Dedifferentiated amniotic fluid mesenchymal stem cell (primary cell): Measurements from ENCODE around the gene ZNF420.
"Not testable (repeated sequence)": the region's sequence is repeated elsewhere in the genome, so short reads cannot be mapped to it uniquely, and the experiment has no call there.

Experiments
- DNase-seq: peaks from one replicate; pipeline ENCODE4 v3.0.0-alpha.2; 2016; ENCODE audit errors: extremely low spot score

Gene ZNF420

DNA sequence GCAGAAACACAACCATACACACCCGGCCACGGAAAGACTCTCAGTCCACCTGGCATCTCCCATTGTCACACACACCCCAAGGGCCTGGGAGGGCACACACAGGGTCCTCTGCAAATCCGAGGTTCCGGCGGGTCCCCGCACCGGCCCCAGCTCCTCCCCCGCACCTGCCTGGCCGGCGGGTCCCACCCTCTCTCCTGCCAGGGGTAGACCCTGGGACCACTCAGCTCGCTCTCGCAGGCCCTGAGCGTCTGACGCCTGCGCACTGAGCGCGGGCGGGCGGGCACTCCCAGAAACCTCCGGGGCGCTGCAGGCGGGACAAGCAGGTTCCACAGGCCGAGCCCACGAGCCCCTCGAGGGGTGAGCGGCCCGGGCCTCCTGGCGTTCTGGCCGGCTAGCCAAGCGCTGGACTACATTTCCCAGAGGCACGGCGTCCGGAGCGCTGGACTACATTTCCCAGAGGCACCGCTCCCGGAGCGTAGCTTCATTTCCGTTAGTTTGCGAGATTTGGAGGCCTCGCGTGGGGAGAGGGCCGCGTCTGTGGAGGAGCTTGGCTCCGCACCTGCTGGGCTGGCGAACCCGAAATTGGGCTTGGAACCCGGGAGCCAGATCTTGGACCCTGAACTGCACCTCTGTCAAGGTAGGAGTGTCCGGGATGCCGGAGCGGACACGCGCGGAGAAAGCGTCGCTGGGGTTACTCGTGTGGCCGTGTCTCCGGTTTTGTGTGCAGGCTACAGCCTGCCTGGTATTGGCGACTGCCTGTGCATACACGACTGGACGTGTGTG, at the start of gene ZNF420:
Gene ZNF420 (plus strand): TSS at position 500 of the 783 bp plus-strand sequence. CDS start 10,686 bp downstream, outside the sequence.
- DNase-seq = peak; percentile 95

DNA sequence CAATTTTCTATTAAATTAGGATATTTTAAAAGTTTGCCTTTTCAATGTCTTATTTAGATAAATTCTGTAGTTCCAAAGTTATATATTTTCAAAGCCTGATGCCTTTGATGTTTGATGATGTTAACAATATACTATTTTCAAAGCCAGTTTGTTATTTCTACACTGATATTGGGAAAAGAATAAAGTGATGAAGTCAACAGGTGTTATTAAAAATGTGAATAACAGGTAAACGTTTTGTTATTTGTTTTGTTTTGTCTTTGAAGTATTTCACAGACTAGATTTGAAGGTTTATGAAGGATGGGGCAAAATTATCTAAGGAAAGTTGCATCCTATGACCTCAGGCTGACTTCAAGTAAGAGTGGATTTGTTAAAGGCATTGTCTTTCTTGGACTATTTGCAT, 33.1 kb upstream of the ZNF420 start:
- DNase-seq = no peak

DNA sequence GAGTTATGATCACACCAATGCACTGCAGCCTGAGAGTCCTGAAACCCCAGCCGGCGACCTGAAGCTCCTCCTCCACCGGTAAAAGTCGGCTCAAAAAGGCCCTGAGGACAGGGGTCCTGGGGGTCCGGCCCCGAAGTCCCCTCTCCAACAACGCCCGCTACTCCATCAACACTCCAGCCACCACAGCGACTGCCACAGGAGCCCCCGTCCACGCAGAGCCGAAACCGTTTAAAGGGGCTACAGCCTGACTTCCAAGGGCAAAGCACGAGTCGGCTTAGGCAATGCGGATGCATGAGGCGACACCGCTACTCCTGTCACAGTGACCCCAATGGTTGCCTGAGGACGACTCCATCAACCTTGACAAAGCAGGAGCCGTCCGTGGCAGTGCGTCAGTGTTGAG, 22.9 kb upstream of the ZNF420 start:
- DNase-seq = no peak

DNA sequence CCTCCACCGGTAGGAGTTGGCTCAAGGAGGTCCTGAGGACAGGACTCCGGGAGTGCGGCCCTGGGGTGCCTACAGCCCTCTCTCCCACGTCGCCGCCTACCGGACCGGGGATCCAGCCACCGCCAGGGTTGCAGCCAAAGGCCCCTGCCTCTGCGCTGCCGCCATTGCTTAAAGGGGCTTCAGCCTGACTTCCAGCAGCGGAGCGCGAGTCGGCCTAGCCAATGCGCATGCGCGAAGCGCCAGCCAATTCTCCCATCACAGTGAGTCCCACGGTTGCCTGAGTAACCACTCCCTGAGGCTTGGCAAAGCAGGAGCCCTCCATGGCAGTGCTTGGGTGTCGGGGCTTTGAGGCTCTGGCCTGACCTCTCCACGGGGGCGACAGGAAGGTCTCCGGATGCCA, 21.5 kb upstream of the ZNF420 start:
- DNase-seq = no peak

DNA sequence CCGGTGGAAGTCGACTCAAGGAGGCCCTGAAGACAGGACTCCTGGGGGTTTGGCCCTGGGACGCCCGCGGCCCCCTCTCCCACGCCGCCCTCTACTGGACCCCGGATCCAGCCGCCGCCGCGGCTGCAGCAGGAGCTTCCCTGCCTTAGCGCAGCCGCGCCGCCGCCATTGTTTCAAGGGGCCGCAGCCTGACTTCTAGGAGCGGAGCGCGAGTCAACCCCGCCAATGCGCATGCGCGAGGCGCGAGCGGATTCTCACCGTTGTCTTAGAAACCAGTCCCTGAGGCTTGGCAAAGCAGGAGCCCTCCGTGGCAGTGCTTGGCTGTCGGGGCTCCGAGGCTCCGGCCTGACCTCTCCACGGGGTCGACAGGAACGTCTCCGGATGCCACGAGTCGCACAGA, 19.1 kb upstream of the ZNF420 start:
- no peak for DNase-seq

DNA sequence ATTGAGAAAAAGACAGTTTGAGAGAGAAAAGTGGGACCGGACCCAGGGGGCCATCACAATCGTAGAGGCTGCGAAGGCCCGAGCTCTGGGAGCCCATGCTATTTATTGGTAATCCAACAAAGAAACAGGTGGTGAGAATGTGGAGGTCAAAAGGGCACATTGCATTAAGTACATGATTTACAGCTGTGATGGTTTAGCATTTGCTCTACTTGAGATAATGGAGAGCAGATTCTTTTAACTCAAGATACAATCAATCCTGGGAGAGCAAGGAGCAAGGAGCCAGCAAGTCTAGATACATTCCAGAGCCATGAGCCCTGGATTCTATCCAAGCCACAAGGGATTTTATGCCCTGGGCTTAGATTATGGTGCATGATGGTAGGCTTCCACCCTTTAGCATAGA, 13.3 kb upstream of the ZNF420 start:
- DNase-seq = not testable (repeated sequence)

DNA sequence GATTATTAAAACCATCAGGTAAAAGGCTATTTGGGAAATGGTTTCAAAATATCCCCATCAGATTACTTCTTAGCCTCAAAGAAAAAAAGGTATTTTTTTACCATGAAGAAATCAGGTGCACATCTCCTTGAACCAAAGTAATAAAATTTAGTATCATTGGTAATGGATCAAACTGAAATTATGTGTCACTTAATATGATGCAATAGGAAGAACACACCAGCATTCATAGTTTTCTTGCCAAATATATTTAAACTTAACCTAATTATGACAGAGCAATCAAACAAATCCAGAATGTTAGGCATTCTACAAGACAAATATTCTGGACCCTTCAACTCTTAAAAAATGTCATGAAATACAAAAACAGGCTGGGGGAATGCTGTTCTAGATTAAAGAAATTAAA, 4.1 kb upstream of the ZNF420 start:
- DNase-seq = no peak

DNA sequence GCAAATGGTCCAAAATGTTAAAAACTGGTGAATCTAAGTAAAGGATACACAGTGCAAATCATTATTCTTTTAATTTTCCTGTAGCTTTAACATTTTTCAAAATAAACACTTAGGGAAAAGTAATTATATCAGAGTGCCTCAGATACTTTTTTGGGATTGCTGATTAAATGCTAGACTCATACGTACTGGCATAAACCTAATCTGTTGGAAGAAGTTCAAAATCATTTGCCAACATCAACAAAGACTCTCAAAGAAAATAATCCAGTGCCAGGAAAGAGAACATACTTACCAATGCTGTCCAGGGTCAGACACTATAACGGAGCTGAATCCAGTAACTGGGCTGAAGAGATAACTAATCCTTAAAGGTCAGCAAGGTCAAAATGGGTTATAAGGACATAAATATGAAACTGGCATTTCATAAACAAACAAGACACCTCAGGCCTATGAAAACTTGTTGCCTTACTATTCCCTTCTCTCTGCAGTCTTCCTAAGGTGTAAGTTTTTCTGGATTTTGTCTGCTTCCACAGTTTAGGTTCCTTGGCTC, 3.3 kb upstream of the ZNF420 start:
- no peak for DNase-seq

DNA sequence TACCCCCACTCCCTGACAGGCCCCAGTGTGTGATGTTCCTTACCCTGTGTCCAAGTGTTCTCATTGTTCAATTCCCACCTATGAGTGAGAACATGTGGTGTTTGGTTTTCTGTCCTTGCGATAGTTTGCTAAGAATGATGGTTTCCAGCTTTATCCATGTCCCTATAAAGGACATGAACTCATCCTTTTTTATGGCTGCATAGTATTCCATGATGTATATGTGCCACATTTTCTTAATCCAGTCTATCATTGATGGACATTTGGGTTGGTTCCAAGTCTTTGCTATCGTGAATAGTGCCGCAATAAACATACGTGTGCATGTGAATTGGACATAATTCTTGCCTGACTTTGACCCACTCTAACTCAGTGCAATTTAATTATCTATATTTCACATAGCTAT, 1.7 kb upstream of the ZNF420 start:
- DNase-seq = not testable (repeated sequence)

DNA sequence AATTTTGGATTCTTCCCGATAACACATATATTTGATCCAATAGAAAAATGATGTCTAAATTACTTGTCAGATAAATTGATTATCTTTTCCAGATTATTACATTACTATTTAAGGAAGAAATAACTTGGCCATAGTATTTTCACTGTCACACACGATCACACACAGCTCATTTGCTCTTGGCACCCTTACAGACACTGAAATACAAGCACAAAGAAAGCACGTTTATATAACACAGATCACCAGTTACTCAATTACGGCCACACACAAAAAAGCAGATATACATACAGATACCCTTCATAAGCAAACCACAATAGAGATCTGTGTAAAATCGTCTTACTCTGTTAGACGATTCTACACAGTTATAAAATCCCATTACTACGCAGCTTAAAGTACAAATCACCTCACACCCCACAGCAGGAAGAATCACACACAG, 716 bp upstream of the ZNF420 start:
- DNase-seq = no peak

DNA sequence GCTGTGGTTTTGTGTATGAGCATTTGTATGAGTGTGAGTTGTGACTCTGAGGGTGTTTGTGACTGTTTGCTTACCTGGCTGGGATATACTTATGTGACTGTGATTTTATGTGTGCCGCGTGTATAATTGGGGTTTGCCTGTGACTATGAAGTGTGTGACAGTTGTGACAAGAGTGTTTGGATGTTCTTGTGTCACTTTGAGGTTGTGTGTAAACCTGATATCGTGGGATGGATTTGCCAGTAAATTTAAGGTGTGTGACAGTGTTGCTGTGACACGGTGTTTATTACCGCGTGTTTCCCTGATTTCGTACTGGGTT, 442 bp downstream of the ZNF420 start:
- no peak for DNase-seq

DNA sequence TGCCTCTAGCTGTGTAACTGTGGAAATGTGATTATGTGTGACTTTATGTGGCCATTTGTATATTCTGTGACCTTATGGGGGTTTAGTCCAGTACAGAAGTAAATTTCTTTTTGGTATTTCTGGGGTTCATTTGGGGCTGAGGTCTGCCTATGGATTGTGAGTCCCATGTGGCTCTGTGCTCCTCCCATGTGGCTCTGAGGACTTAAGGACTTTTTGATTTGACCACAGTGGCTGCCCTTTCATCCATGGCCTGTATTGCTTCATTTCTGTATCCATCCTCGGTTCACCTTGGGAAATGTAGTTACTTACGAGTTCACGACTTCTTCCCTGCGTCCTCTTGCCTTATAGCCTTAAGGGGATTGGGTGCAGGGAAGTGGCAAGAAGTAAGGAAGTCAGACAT, 1.0 kb downstream of the ZNF420 start:
- DNase-seq = no peak

DNA sequence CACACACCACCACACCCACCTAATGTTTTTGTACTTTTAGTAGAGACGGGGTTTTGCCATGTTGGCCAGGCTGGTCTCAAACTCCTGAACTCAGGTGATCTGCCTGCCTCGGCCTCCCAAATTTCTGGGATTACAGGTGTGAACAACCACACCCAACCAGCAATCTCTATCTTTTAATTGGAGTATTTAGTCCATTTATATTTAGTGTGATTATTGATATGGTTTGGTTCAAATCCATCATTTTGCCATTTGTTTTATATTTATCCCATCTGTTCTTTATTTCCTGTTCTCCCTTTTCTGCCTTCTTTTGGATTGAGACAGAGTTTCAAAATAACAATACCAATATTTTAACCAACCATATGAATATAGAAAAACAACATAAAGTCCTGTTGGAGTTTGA, 4.1 kb downstream of the ZNF420 start:
- DNase-seq = no peak

DNA sequence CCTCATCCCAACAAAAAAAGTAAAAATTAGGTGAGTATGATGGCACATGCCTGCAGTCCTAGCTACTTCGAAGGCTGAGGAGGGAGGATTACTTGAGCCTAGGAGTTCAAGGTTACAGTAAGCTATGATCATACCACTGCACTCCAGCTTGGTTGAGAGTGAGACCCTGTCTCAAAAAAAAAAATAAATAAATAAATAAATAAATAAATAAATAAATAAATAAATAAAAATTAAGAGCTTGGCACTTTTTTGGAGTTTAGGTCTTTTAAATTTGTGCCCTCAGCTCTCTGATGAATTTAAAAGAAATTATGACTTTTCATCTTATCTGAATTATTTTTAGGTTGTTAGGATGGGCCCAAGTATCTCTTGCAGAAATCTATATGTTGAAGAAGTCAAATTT, 8.9 kb downstream of the ZNF420 start:
- DNase-seq = no peak

DNA sequence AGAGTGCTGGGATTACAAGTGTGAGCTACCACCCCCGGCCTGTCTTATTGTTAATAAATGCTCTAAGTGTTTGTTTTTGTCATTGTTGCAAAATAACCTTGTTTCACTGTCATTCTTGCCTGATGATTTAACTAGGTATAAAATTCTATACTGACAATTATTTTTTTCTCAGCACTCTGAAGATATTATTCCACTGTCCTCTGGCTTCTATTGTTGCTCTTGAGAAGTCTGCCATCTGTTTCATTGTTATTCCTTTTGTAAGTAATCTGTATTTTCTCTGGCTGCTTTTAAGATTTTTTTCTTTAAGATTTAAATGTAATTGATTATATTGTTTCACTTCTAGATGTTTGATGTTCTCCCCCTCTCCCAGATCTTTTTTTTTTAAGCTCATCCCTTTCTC, 17.6 kb downstream of the ZNF420 start:
- DNase-seq = no peak

DNA sequence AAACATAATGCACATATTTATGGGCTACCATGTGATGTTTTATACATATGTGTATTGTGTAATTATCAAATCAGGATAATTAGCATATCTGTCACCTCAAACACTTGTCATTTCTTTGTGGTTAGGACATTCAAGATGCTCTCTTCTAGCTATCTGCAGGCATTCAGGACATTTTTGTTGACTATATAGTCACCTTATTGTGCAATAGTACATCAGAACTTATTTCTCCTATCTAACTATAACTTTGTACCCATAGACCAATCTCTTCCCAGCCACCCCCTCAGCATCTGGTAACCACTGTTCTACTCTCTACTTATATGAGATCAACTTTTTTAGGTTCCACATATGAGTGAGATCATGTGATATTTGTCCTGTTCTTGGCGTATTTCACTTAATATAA, 20.3 kb downstream of the ZNF420 start:
- DNase-seq = no peak

DNA sequence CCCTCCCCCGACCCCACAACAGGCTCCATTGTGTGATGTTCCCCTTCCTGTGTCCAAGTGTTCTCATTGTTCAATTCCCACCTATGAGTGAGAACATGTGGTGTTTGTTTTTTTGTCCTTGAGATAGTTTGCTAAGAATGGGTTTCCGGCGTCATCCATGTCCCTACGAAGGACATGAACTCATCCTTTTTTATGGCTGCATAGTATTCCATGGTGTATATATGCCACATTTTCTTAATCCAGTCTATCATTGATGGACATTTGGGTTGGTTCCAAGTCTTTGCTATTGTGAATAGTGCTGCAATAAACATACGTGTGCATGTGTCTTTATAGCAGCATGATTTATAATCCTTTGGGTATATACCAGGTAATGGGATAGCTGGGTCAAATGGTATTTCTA, 25.9 kb downstream of the ZNF420 start:
- not testable (repeated sequence) for DNase-seq

DNA sequence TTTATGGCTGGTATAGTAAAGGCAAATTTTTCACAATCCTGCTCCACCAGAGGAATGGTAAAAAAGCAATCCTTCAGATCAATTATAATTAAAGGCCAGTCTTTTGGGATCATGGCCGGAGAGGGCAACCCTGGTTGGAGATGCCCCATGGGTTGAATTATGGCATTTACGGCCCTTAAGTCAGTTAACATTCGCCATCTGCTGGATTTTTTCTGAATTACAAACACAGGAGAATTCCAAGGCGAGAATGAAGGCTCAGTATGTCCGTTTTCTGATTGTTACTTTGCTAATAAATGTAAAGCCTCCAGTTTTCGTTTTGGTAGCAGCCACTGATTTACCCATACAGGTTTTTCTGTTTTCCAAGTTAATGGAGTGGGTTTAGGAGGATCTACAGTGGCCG, 33.5 kb downstream of the ZNF420 start:
- DNase-seq = not testable (repeated sequence)

DNA sequence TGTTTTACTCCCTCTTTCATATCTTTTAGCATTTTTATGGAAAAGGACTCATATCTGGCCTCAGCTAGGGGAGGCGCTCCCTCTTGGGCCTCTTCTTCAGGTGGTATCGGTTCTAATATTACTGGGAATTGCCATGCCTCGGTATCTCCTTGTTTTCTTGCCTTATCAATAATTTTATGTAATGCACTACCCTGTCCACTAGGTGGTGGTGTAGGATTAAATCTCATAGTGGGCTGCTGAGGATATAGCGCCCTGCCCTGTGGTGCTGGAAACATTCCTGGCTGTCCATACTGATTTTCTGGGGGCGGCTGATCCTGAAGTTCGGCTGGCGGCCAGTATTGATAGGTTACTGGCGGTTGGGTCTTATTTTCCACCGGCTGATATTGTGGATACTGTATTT, 35.8 kb downstream of the ZNF420 start:
- no peak for DNase-seq

DNA sequence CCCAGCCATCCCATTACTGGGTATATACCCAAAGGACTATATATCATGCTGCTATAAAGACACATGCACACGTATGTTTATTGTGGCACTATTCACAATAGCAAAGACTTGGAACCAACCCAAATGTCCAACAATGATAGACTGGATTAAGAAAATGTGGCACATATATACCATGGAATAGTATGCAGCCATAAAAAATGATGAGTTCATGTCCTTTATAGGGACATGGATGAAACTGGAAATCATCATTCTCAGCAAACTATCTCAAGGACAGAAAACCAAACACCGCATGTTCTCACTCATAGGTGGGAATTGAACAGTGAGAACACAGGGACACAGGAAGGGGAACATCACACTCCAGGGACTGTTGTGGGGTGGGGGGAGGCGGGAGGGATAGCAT, 43.9 kb downstream of the ZNF420 start:
- not testable (repeated sequence) for DNase-seq

DNA sequence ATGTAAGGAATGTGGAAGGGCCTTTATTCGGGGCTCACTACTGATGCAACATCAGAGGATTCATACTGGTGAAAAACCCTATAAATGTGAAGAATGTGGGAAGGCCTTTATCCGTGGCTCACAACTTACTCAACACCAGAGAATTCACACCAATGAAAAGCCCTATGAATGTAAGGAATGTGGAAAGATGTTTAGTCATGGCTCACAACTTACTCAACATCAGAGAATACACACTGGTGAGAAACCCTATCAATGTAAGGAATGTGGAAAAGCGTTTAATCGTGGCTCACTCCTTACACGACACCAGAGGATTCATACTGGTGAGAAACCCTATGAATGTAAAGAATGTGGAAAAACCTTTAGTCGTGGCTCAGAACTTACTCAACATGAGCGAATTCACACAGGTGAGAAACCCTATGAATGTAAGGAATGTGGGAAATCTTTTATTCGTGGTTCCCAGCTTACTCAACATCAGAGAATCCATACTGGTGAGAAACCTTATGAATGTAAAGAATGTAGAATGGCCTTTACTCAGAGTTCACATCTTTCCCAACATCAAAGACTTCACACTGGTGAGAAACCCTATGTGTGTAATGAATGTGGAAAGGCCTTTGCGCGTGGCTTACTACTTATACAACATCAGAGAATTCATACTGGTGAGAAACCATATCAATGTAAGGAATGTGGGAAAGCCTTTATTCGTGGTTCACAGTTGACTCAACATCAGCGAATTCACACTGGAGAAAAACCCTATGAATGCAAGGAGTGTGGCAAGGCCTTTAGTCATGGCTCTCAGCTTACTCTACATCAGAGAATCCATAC, 50.0 kb downstream of the ZNF420 start:
- no peak for DNase-seq

DNA sequence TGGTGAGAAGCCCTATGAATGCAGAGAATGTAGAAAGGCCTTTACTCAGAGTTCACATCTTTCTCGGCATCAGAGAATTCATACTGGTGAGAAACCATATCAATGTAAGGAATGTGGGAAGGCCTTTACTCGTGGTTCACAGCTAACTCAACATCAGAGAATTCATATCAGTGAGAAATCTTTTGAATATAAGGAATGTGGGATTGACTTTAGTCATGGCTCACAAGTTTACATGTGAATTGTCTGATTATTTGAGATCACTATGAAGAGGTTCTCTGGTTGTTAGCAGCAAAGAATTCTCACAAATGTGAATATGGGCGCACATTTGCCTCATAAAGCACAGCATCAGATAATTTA, 50.6 kb downstream of the ZNF420 start:
- DNase-seq = no peak

DNA sequence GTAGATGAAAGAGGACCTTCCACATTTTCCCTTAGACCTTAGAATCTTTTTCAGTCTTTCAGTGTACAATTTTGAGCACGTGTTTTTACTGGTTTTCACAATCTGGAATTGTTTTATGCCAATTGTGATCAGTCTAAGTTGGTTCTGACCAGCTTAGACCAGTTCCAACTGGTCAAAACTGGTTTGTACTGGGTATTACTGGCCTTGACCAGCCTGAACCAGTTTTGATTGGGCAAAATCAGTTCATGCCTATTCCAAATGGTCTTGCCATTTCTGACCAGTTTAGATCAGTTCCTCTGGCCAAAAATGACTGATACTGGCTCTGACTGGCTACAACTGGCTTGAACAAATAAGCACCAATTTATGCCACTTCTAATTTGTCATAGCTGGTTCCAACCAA, 57.9 kb downstream of the ZNF420 start:
- no peak for DNase-seq
